HG02610 (cell line): ENCODE results near the gene MFN2.
"Not testable (repeated sequence)": the region's sequence is repeated elsewhere in the genome, so short reads cannot be mapped to it uniquely, and the experiment has no call there.

Experiments
- ATAC-seq: cut with Tn5 transposase; IDR thresholded peaks from one replicate; pipeline ENCODE4 v1.9.1; 2021; ENCODE audit warnings: mild to moderate bottlenecking, moderate library complexity; ENCODE audit not compliant: unreplicated experiment

Gene MFN2

GRCh38 chr1:11997081-11997850 is 17.0 kb downstream of the MFN2 start:
- ATAC-seq, result no peak

GRCh38 chr1:11998636-11999035 is 18.4 kb downstream of the MFN2 start:
- ATAC-seq, result no peak

GRCh38 chr1:11999236-11999635 is 19.0 kb downstream of the MFN2 start:
- ATAC-seq, result no peak

GRCh38 chr1:12001249-12001917 is 21.1 kb downstream of the MFN2 start:
- ATAC-seq, result no peak

GRCh38 chr1:12001996-12002493 is 21.8 kb downstream of the MFN2 start:
- no peak for ATAC-seq

- ATAC-seq, result no peak
Measured at GRCh38 chr1:12003762-12004161, 23.5 kb downstream of the MFN2 start.

DNA sequence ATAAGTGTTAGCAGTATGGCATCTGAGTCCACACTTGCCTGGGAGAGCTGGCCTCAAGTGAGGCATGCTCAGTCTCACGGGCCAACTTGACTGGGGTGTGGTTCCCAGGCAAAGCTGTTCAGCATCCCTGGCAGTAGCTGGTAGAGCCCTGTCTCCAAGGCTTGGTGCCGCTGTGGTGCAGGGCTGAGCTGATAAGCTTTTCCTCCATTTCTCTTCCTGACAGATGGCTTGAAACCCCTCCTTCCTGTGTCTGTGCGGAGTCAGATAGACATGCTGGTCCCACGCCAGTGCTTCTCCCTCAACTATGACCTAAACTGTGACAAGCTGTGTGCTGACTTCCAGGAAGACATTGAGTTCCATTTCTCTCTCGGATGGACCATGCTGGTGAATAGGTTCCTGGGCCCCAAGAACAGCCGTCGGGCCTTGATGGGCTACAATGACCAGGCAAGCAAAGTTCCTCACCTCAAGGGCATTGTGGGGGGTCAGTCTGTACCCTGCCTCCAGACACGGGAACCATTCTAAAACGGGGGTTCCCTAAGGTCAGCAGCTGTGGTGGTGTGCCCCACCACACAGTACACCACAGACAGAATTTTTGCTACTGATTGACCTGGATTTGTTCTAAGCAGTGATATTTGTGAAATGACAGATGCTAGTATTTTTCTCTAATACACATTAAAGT is 25.4 kb downstream of the MFN2 start:
- no peak for ATAC-seq

- ATAC-seq, result no peak
Measured at GRCh38 chr1:12006167-12006921, 26.1 kb downstream of the MFN2 start.

- ATAC-seq, result no peak
Measured at GRCh38 chr1:12007204-12007603, 27.0 kb downstream of the MFN2 start.

DNA sequence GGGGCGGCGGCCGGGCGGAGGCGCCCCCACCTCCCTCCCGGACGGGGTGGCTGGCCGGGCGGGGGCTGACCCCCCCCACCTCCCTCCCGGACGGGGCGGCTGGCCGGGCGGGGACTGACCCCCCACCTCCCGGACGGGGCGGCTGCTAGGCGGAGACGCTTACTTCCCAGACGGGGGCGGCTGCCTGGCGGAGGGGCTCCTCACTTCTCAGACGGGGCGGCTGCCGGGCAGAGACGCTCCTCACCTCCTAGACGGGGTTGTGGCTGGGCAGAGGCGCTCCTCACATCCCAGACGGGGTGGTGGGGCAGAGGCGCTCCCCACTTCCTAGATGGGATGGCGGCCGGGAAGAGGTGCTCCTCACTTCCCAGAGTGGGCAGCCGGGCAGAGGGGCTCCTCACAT is 28.1 kb downstream of the MFN2 start:
- ATAC-seq, result not testable (repeated sequence)

DNA sequence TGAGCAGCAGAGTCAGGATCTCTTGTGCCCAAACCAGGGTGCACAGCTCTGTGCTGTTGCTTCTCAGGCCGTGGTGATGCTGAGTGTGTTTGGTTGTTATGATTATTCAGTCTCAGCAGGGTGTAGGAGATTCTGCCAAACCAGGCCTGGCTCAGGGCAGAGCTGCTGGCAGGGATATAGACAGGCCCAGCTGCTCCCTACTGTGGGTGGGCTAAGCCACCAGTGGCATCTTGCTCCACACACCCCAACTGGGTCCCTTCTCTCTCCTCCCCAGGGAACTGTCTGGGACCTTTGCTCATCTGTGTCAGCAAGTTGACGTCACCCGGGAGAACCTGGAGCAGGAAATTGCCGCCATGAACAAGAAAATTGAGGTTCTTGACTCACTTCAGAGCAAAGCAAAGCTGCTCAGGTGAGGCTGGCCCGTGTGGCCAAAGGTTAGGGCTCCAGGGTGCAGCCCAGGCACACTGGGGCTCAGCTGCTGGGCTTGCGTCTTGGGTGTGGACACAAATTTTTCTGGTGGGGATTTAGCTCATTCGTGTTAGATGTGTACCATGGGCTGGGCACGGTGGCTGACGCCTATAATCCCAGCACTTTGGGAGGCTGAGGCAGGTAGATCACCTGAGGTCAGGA is 29.2 kb downstream of the MFN2 start:
- no peak for ATAC-seq

DNA sequence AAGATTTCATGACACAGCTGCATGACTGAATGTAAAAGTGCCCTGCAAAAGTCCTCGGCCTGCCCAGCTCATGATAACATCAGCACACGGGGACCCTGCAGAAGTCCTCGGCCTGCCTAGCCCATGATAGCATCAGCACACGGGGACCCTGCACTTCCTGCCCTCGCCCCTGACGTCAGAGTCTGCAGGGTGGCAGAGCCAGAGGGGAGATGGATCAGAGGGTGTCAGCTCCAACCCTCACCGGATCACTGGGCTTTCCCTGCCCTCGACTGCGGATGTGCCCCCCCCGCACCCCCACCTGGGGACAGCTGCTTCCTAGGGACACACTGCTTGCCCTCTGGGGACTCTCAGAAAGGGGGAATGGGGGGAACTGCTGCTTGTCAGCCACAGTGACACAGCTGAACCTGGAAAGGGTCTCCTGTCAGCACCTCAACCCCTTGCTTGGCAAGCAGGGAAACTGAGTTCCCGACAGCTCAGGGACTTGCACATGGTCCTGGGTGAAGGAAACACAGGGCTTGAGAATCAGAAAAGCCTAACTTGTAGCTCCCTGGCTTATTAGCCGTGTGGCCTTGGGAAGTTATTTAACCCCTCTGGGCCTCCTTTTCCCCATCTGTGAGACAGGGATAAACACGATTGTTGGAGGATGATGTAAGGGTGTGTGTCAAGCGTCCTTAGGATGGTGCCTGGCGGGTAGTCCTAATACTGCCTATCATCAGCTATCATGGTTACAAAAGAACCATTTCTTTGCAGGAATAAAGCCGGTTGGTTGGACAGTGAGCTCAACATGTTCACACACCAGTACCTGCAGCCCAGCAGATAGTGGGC is 30.7 kb downstream of the MFN2 start:
- no peak for ATAC-seq

- ATAC-seq, result no peak
Measured at GRCh38 chr1:12011998-12012397, 31.8 kb downstream of the MFN2 start.

DNA sequence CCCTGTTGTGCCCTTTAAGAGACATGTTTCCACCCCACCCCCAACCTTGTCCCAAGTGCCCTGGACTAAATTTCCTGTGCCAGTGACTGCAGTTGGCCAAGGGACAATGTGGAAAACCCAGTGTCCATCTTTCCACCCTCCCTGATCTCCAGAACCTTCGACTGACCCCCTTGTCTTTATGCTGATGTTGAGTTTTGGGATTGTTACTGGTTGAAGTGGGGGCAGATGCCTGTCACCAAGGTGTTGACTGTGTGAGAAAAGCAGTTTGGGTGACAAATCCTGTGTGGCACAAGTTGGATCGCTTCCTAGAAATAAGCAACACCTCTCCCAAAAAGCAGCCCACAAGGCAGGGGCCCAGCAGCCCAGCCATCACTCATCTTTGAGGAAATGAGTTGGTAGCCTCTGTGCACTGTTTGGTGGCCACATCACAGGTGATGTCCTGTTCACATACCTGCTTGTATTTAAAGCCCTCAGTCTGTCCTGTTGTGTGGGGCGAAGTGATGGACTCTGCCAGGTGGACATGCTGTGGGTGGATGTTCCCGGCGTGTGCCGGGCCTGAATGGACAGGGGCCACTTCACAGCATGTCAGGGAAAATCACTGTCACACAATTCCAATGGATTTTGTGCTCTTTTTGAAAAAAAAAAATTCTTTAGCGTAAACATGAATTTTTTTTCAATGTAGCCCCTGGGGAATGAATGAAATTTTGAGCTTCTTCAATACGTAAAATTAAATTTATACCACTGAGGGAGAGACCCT is 32.5 kb downstream of the MFN2 start:
- no peak for ATAC-seq

DNA sequence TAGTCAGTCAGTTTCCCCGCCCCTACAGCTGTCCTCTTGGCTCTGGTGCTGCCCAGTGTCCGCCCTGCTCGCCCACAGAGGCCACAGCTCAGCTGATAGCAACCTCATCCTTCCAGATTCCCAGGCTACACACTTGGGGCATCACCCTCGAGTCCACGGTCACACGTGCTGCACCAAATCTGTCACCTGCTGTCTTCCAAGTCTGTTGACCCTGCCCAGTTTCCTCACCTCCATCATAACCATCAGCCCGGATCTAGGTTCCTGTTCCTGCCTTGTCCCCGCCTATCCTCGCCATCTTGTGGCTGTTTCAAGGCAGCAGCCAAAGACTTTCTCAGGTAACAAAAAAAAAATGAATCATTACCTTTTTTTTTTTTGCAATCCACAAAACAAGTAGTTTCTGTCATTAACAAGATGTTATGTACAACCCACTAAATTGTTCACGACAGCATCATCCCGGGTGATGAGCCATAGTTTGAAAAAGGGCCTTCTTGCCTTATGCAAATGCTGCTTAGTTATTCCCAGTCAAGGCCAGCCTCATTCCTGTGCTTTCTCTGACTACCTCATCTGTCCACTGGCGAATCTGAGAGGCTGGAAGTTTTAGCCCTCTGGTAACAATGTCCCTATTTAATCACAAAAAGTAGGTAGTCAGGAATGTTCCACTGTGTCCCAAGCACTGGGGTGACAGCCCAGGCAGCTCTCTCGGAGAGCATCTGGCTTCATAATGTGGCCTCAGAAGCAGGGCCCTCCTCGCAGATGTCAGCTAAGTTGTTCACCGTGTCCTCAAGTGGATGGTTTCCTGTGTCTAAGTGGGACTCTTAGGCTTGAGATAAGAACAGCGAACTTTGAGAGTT is 34.1 kb downstream of the MFN2 start:
- ATAC-seq, result no peak

GRCh38 chr1:12015001-12015491 is 34.8 kb downstream of the MFN2 start:
- ATAC-seq, result no peak

DNA sequence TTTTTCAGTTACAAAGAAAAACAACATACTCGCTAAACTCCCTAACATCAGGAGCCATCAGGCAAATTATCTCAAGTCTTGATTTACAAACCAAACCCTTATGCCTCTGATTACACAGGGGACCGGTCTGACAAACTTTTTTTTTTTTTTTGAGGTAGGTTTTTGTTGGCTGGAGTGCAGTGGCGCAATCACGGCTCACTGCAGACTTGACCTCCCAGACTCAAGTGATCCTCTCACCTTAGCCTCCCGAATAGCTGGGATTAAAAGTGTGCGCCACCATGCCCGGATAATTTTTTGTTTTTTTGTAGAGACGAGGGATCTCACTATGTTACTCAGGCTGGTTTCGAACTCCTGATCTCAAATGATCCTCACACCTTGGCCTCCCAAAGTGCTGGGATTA is 35.3 kb downstream of the MFN2 start:
- no peak for ATAC-seq

GRCh38 chr1:12016182-12016581 is 35.9 kb downstream of the MFN2 start:
- no peak for ATAC-seq
